Measurements from ENCODE around the gene SEPSECS.
A peak's percentile ranks its signal among the peaks of the same experiment; 100 is the strongest.

SEPSECS gene

GRCh38 chr4:25159837-25160713 lies at the start of gene SEPSECS:
Gene SEPSECS (minus strand): TSS chr4:25160449. CDS start chr4:25160369, 80 bp downstream.
- peak; percentile 84 for DNase-seq (ENCODE audit: low spot score)
- no peak for TF ChIP-seq CTCF (IDR thresholded peaks at IDR 0.05; ENCODE audit: extremely low read depth, insufficient read depth, missing control alignments)
- in situ Hi-C loops (cut with MboI; ENCODE audit: low pct_unique_long_range_greater_than_20kb, low sequenced_read_pairs, unreplicated experiment), result no loop called here

DNA sequence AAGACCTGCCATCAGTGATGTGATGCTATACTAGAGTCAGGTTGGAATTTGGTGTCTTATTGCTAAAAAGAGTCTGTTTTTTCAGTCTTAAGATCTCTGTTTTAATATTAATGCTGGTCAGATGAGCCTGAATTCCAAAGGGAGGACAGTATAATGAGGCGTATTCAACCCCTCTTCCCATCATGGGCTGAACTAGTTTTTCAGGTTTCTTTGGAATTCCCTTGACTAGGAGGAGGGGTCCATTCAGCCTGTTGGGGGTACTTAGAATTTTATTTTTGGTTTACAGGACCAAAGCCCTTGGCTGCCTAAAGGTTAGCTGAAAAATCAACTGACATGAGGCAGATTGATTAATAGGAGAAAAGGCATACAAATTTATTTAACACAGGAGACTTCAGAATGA lies 49.5 kb upstream of the SEPSECS start:
- no peak for TF ChIP-seq CTCF (IDR thresholded peaks at IDR 0.05; ENCODE audit: extremely low read depth, insufficient read depth, missing control alignments)
- in situ Hi-C loops (cut with MboI; ENCODE audit: low pct_unique_long_range_greater_than_20kb, low sequenced_read_pairs, unreplicated experiment), result no loop called here
- no peak for DNase-seq (ENCODE audit: low spot score)

DNA sequence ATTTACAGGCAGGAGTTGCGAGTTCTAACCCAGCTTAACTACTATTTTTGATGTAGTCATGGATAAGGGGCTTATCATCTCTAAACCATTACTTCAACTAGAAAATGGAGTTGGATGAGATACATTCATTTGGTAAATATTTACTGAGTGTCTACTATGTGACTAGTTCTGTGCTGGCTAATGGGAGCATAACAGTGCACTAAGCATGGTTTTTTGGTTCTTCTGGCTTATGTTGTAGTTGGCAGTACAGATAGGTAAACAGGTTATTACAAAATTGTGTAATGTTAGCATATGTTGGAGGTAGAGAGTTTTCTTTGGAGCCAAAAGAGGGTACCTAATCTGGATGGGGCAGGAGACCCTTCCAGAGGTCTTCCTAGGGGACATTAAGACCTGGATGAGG lies 47.7 kb upstream of the SEPSECS start:
- DNase-seq (ENCODE audit: low spot score), result no peak
- no peak for TF ChIP-seq CTCF (IDR thresholded peaks at IDR 0.05; ENCODE audit: extremely low read depth, insufficient read depth, missing control alignments)
- in situ Hi-C loops (cut with MboI; ENCODE audit: low pct_unique_long_range_greater_than_20kb, low sequenced_read_pairs, unreplicated experiment), result no loop called here

- in situ Hi-C loops (cut with MboI; ENCODE audit: low pct_unique_long_range_greater_than_20kb, low sequenced_read_pairs, unreplicated experiment), result no loop called here
These were observed 38.5 kb upstream of the SEPSECS start for GRCh38 chr4:25198713-25199112.

DNA sequence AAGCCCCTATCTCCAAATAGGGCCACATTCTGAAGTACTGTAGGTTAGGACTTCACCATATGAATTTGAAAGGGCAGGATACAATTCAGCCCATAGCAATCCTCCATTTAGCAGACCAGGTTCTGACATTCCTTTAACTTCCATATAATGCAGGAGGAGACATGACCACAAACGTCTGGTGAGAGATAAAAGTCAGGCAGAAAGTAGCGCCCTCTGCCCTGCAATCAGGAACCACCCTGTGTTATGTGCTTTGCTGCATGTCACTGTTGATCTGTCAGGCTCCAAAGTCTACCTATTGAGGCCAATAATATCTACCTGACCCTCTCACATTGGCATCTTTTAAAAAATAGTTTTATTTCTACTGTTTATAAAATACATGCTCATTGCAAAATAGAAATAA lies 30.2 kb upstream of the SEPSECS start:
- TF ChIP-seq CTCF (IDR thresholded peaks at IDR 0.05; ENCODE audit: extremely low read depth, insufficient read depth, missing control alignments), result no peak
- no peak for DNase-seq (ENCODE audit: low spot score)
- in situ Hi-C loops (cut with MboI; ENCODE audit: low pct_unique_long_range_greater_than_20kb, low sequenced_read_pairs, unreplicated experiment), result no loop called here

More at GRCh38 chr4:25198713-25199112, 38.5 kb upstream of the SEPSECS start:
- DNase-seq (ENCODE audit: low spot score), result no peak
- no peak for TF ChIP-seq CTCF (IDR thresholded peaks at IDR 0.05; ENCODE audit: extremely low read depth, insufficient read depth, missing control alignments)

GRCh38 chr4:25184056-25184455 lies 23.8 kb upstream of the SEPSECS start:
- TF ChIP-seq CTCF (IDR thresholded peaks at IDR 0.05; ENCODE audit: extremely low read depth, insufficient read depth, missing control alignments), result no peak
- in situ Hi-C loops (cut with MboI; ENCODE audit: low pct_unique_long_range_greater_than_20kb, low sequenced_read_pairs, unreplicated experiment), result no loop called here
- no peak for DNase-seq (ENCODE audit: low spot score)

Measured in GM13977 (cell line).